H9 (cell line): ENCODE measurements around the gene NEMP1. TPM values are rescaled to one million over a fixed set of nuclear protein-coding genes. Genes with fewer than 3 reads are reported as not detected.

ENCODE experiments used
- DNase-seq: peaks from one replicate; pipeline ENCODE4 v3.0.0-alpha.2; 2017
- H2AFZ ChIP-seq: one replicate; pipeline ENCODE4 v1.6.1; 2013; ENCODE audit warnings: mild to moderate bottlenecking, low read length, control low read depth, moderate library complexity
- H2AK5ac ChIP-seq: 2 replicates; pipeline ENCODE4 v1.6.1; 2013; ENCODE audit warnings: low read length, control low read depth, mixed read lengths; ENCODE audit not compliant: insufficient read length
- H2BK120ac ChIP-seq: one replicate; pipeline ENCODE4 v1.6.1; 2013; ENCODE audit warnings: low read depth, mild to moderate bottlenecking, low read length, control low read depth, inconsistent platforms; ENCODE audit not compliant: poor library complexity, severe bottlenecking
- H2BK12ac ChIP-seq: 2 replicates; pipeline ENCODE4 v1.6.1; 2013; ENCODE audit warnings: low read length, control low read depth, mixed read lengths, low read depth; ENCODE audit not compliant: insufficient read length
- H2BK15ac ChIP-seq: 2 replicates; pipeline ENCODE4 v1.6.1; 2013; ENCODE audit warnings: low read depth, low read length, control low read depth
- H2BK20ac ChIP-seq: one replicate; pipeline ENCODE4 v1.6.1; 2013; ENCODE audit warnings: low read depth, mild to moderate bottlenecking, low read length, control low read depth, inconsistent platforms; ENCODE audit not compliant: poor library complexity, severe bottlenecking
- H2BK5ac ChIP-seq: 2 replicates; pipeline ENCODE4 v1.6.1; 2013; ENCODE audit warnings: low read length, control low read depth, mixed read lengths; ENCODE audit not compliant: insufficient read length
- H3K14ac ChIP-seq: 2 replicates; pipeline ENCODE4 v1.6.1; 2013; ENCODE audit warnings: low read length, control low read depth; ENCODE audit not compliant: insufficient read depth
- H3K18ac ChIP-seq: 2 replicates; pipeline ENCODE4 v1.6.1; 2013; ENCODE audit warnings: low read depth, mild to moderate bottlenecking, mixed read lengths, low read length, control low read depth; ENCODE audit not compliant: insufficient read length
- H3K23ac ChIP-seq: 2 replicates; pipeline ENCODE4 v1.6.1; 2013; ENCODE audit warnings: low read length, control low read depth, mixed read lengths, low read depth; ENCODE audit not compliant: insufficient read length
- H3K23me2 ChIP-seq: 2 replicates; pipeline ENCODE4 v1.6.1; 2013; ENCODE audit warnings: low read depth, mild to moderate bottlenecking, mixed read lengths, low read length, control low read depth; ENCODE audit not compliant: insufficient read length, poor library complexity, severe bottlenecking
- H3K27ac ChIP-seq: 2 replicates; pipeline ENCODE4 v1.5.1; 2013; ENCODE audit warnings: low read length, control low read depth, mixed read lengths, low read depth; ENCODE audit not compliant: insufficient read length
- H3K27me3 ChIP-seq: 2 replicates; pipeline ENCODE4 v1.6.1; 2013; ENCODE audit warnings: low read length, control low read depth, inconsistent platforms; ENCODE audit not compliant: insufficient read depth
- H3K4ac ChIP-seq: 2 replicates; pipeline ENCODE4 v1.6.1; 2013; ENCODE audit warnings: low read depth, mild to moderate bottlenecking, control low read depth, inconsistent platforms, low read length, moderate library complexity
- H3K4me1 ChIP-seq: 2 replicates; pipeline ENCODE4 v1.6.1; 2013; ENCODE audit warnings: low read length, control low read depth, inconsistent platforms; ENCODE audit not compliant: insufficient read depth
- H3K4me2 ChIP-seq: 2 replicates; pipeline ENCODE4 v1.6.1; 2013; ENCODE audit warnings: low read length, control low read depth, mixed read lengths; ENCODE audit not compliant: insufficient read length, insufficient read depth
- H3K56ac ChIP-seq: 2 replicates; pipeline ENCODE4 v1.6.1; 2013; ENCODE audit warnings: low read depth, mild to moderate bottlenecking, mixed read lengths, low read length, control low read depth; ENCODE audit not compliant: insufficient read length
- H3K79me1 ChIP-seq: 2 replicates; pipeline ENCODE4 v1.6.1; 2013; ENCODE audit warnings: low read depth, mild to moderate bottlenecking, moderate library complexity, low read length, control low read depth, inconsistent platforms; ENCODE audit not compliant: insufficient read depth, poor library complexity, severe bottlenecking
- H3K79me2 ChIP-seq: 2 replicates; pipeline ENCODE4 v1.6.1; 2013; ENCODE audit warnings: low read length, control low read depth, inconsistent platforms; ENCODE audit not compliant: insufficient read depth
- H3K9ac ChIP-seq: 2 replicates; pipeline ENCODE4 v1.6.1; 2013; ENCODE audit warnings: low read length, control low read depth, mixed read lengths; ENCODE audit not compliant: insufficient read length; ENCODE audit errors: extremely low read depth
- H3K9me3 ChIP-seq: one replicate; pipeline ENCODE4 v1.6.1; 2013; ENCODE audit warnings: low read depth, low read length, inconsistent platforms; ENCODE audit not compliant: control insufficient read depth
- H3T11ph ChIP-seq: one replicate; pipeline ENCODE4 v1.6.1; 2013; ENCODE audit warnings: mild to moderate bottlenecking, low read length, control low read depth, inconsistent platforms
- H4K20me1 ChIP-seq: one replicate; pipeline ENCODE4 v1.6.1; 2013; ENCODE audit not compliant: control insufficient read depth, insufficient read length, insufficient read depth
- H4K5ac ChIP-seq: 2 replicates; pipeline ENCODE4 v1.6.1; 2013; ENCODE audit warnings: low read depth, mild to moderate bottlenecking, mixed read lengths, low read length, control low read depth; ENCODE audit not compliant: insufficient read length
- H4K8ac ChIP-seq: replicated peaks from 2 replicates; pipeline ENCODE4 v1.6.1; 2013; ENCODE audit warnings: low read length, control low read depth, mixed read lengths, low read depth; ENCODE audit not compliant: insufficient read length
- H4K91ac ChIP-seq: 2 replicates; pipeline ENCODE4 v1.6.1; 2013; ENCODE audit warnings: low read depth, mild to moderate bottlenecking, moderate library complexity, mixed read lengths, low read length, control low read depth; ENCODE audit not compliant: insufficient read length
- H3K27ac Mint-ChIP-seq, 3 experiments: 2 replicates in 2 of 3; 3 replicates in 1 of 3; pipeline ENCODE4 v1.8.0; 2020 to 2021; ENCODE audit warnings: mixed read lengths in 3 of 3, mild to moderate bottlenecking in 1 of 3, moderate library complexity in 1 of 3
- H3K27me3 Mint-ChIP-seq: 2 replicates; pipeline ENCODE4 v1.8.0; 2021; ENCODE audit warnings: low read depth, mild to moderate bottlenecking, moderate library complexity, mixed read lengths
- H3K36me3 Mint-ChIP-seq, 3 experiments: 2 replicates in 2 of 3; 3 replicates in 1 of 3; pipeline ENCODE4 v1.8.0; 2020 to 2021; ENCODE audit warnings: low read depth in 3 of 3, mixed read lengths in 3 of 3; ENCODE audit not compliant: insufficient read depth in 1 of 3
- H3K4me1 Mint-ChIP-seq, 2 experiments: 2 replicates each; pipeline ENCODE4 v1.8.0; 2020; ENCODE audit warnings: mixed read lengths in 2 of 2
- H3K4me3 Mint-ChIP-seq, 2 experiments: 2 replicates in 1 of 2; 3 replicates in 1 of 2; pipeline ENCODE4 v1.8.0; 2020 to 2021; ENCODE audit warnings: mild to moderate bottlenecking in 2 of 2, mixed read lengths in 2 of 2, moderate library complexity in 1 of 2
- H3K9me3 Mint-ChIP-seq, 2 experiments: 2 replicates in 1 of 2; 3 replicates in 1 of 2; pipeline ENCODE4 v1.8.0; 2020; ENCODE audit warnings: mild to moderate bottlenecking in 2 of 2, mixed read lengths in 2 of 2, moderate library complexity in 1 of 2
- CTCF ChIP-seq: fragments of 200-600 bp; sonication (generic); conservative IDR thresholded peaks from 3 replicates; pipeline ENCODE4 v1.8.0; 2021; ENCODE audit warnings: antibody characterized with exemption, mild to moderate bottlenecking
- WGBS: extraction: QIAGEN DNeasy Blood & Tissue Kit; methylation state at CpG from one replicate; pipeline ENCODE4 v1.1.7; 2013; ENCODE audit warnings: missing lambda C conversion rate, low lambda C conversion rate, mixed read lengths; ENCODE audit not compliant: insufficient read length; ENCODE audit errors: extremely low coverage; 5-methylcytosine and 5-hydroxymethylcytosine counted together
- total RNA-seq: library from RNA; stranded (reverse); gene quantifications from 2 replicates; pipeline ENCODE4 v1.2.1, GENCODE V29; 2021

NEMP1 gene
- total RNA-seq, 1 experiment from 2014 or later = 50.1 TPM

GRCh38 chr12:57010627-57011247 lies 67.9 kb downstream of the NEMP1 start:
- Histone ChIP-seq H2AK5ac (no peak overlapping the region), H2BK12ac (no peak overlapping the region), H3K27ac (no peak overlapping the region), H3K4me1 (peaks cover 13% of the 10 kb centered on the region; the same call in 1 of the 2 replicates), H2BK20ac (no peak overlapping the region), H3K79me1 (no peaks in the 10 kb centered on the region), H3K23ac (no peak overlapping the region), H4K91ac (no peak overlapping the region), H4K5ac (no peak overlapping the region), H2BK120ac (no peak overlapping the region), H3K79me2 (no peaks in the 10 kb centered on the region; the same call in 1 of the 2 replicates), H3K9me3 (no peaks in the 10 kb centered on the region), H3K18ac (no peak overlapping the region), H2BK15ac (no peak overlapping the region), H3K23me2 (no peaks in the 10 kb centered on the region), H3K9ac (no peak overlapping the region), H3K14ac (no peak overlapping the region), H2BK5ac (no peak overlapping the region), H3T11ph (no peak overlapping the region), H4K8ac (no peak overlapping the region), H3K56ac (no peak overlapping the region), H3K4ac (no peak overlapping the region), H4K20me1 (no peaks in the 10 kb centered on the region), H2AFZ (no peak overlapping the region), H3K4me2 (no peak overlapping the region), H3K27me3 (no peaks in the 10 kb centered on the region; the same call in 1 of the 2 replicates)
- WGBS = no CpG with 5 or more reads among the region's 4 CpGs
- H3K27ac Mint-ChIP-seq = peak overlapping the region in 2 of 3 experiments; percentile 24 to 74; a peak in 2 of 7 replicates
- peaks cover 0 to 2% (median 0%) of the 10 kb centered on the region in 3 experiments; a peak in 2 of 7 replicates for H3K36me3 Mint-ChIP-seq
- no peak for TF ChIP-seq CTCF
- peaks cover 49 to 77% of the 10 kb centered on the region in 2 experiments for H3K4me1 Mint-ChIP-seq
- DNase-seq = no peak
- no peaks in the 10 kb centered on the region for H3K9me3 Mint-ChIP-seq
- no peak overlapping the region for H3K4me3 Mint-ChIP-seq
- H3K27me3 Mint-ChIP-seq = peaks cover 5% of the 10 kb centered on the region
